GM12875 (cell line): ENCODE measurements around the gene STOX2.
"Not testable (repeated sequence)": the region's sequence is repeated elsewhere in the genome, so short reads cannot be mapped to it uniquely, and the experiment has no call there.

ENCODE experiments used
- H3K4me3 ChIP-seq: one replicate; pipeline ENCODE4 v1.5.1; 2011; ENCODE audit warnings: low read depth, low read length, control low read depth
- TF ChIP-seq, protein P1 (sequence below): IDR thresholded peaks from 2 replicates; pipeline ENCODE4 v1.5.1; 2011; ENCODE audit warnings: low read depth, mild to moderate bottlenecking, control low read depth, inconsistent platforms, low read length, moderate library complexity, borderline replicate concordance; ENCODE audit not compliant: insufficient read depth

Gene STOX2

DNA sequence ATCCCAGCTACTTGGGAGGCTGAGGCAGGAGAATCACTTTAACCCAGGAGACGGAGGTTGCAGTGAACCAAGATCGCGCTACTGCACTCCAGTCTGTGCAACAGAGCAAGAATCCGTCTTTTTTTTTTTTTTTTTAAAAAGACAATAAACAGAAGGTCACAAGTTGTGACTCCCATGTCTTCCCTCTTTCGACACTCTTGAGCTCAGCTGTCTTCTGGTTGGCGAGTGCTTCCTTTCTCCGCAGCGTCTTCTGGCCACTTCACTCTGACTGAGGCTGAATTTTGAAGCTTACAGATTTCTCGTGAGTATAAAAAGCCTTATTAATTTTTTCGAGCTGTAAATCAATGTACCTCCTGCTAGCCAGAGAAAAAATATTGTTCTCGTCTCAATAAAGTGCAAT is 124.9 kb downstream of the STOX2 start:
- TF ChIP-seq, protein P1, sequence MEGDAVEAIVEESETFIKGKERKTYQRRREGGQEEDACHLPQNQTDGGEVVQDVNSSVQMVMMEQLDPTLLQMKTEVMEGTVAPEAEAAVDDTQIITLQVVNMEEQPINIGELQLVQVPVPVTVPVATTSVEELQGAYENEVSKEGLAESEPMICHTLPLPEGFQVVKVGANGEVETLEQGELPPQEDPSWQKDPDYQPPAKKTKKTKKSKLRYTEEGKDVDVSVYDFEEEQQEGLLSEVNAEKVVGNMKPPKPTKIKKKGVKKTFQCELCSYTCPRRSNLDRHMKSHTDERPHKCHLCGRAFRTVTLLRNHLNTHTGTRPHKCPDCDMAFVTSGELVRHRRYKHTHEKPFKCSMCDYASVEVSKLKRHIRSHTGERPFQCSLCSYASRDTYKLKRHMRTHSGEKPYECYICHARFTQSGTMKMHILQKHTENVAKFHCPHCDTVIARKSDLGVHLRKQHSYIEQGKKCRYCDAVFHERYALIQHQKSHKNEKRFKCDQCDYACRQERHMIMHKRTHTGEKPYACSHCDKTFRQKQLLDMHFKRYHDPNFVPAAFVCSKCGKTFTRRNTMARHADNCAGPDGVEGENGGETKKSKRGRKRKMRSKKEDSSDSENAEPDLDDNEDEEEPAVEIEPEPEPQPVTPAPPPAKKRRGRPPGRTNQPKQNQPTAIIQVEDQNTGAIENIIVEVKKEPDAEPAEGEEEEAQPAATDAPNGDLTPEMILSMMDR: no peak
- no peak overlapping the region for H3K4me3 ChIP-seq

DNA sequence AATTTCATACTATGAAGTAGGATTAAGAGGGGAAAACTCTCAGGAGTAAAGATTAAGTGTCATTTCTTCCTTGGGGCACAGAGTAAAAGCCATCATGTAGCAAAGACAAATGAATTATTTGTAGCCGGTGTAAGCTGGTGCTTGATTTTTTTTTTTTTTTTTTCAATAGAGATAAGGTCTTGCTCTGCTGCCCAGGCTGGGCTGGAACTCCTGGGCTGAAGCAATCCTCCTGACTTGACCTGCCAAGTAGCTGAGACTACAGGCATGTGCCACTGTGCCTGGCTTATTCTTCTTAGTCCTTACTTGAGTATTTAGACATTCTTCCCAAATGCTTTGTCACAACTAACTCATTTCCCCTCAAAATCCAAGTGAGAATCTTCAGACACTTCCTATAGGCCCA is 125.7 kb downstream of the STOX2 start:
- H3K4me3 ChIP-seq: no peak overlapping the region
- TF ChIP-seq, protein P1: no peak

DNA sequence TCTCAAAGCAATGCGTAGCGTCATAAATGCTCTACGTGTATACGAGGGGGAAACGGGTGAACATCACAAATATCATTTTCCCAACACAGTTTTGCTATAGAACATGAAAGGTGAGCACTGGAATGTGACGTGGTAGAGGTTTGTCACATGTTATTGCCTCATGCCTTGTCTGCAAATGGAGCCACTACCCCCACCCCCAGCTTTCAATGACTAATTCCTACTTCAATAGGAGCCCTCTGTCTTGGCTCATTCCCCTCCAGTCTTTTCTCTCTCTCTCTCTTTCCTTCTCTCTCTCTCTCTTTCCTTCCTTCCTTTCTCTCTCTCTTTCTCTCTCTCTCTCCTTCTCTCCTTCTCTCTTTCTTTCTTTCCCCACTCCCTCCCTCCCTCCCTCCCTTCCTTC is 127.0 kb downstream of the STOX2 start:
- TF ChIP-seq, protein P1: no peak
- H3K4me3 ChIP-seq: no peak overlapping the region

DNA sequence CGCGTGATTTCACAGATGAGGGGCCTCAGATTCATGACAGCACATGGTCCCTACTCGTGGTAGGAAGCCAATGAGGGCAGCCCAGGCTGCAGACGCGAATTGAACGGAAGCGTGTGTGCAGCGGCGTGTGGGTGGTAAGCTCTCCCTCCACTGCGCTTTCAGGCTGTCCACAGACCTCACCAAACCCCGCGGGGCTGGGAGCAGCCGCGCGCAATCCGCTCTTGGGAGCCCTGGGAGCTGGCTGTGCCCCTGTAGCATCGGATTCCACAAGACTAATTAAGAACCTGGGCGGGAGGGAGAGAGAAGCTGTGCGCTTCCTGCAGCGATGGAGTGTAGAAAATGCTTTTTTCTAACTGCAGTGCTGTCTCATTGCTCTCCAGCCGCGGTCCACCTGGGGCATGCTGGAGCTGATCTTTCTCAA is 134.9 kb downstream of the STOX2 start:
- no peak overlapping the region for H3K4me3 ChIP-seq
- TF ChIP-seq, protein P1: no peak

DNA sequence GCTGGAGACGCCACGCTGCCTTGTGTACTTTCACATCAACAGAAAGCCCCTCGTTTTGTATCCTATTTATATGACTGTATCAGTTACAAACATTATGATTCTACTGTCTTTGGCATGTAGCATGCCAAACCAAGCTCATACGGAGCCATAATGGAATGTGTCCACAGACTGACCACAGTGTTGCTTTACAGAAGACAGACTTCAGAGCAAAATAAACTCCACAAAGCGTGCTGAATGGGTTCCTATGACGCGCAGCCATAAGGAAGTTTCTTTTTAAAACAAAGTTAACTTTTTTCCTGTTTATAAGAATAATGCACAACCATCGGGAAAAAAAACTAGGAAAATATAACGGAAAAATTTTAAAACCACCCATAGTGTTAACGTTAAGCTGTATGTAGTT is 136.0 kb downstream of the STOX2 start:
- TF ChIP-seq, protein P1: no peak
- no peak overlapping the region for H3K4me3 ChIP-seq

DNA sequence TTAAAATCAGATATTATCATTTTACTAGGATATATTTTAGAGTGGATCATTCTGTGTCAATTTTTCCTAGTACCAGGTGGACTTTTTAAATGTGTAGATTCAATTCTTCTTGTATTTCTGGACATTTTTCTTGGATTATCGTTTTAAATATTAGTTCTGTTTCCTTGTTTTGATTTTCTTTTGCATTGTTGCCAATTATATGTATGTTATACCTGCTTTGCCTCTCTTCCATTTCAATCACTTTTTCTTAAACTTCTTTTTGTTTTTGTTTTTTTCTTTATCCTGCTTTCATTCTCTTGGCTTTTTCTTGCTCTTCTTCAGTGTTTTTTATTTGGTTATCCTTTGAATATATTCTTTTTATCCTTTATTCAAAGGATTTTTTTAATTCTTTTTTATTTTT is 141.0 kb downstream of the STOX2 start:
- no peak overlapping the region for H3K4me3 ChIP-seq
- TF ChIP-seq, protein P1: no peak

DNA sequence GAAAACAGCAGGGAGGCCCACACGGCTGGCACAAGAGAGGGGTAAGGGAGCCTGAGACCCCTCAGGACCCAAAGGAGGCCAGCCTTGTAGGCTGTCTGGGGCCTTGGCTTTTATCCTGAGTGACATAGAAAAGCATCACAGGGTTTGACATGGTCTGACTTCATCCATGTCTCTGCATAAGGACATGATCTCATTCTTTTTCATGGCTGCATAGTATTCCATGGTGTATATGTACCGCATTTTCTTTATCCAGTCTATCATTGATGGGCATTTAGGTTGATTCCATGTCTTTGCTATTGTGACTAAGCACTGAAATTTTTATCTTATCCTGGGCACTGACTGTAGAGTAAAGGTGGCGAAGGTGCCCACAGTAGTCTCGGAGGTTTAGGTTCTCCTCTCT is 146.2 kb downstream of the STOX2 start:
- not testable (repeated sequence) for H3K4me3 ChIP-seq

DNA sequence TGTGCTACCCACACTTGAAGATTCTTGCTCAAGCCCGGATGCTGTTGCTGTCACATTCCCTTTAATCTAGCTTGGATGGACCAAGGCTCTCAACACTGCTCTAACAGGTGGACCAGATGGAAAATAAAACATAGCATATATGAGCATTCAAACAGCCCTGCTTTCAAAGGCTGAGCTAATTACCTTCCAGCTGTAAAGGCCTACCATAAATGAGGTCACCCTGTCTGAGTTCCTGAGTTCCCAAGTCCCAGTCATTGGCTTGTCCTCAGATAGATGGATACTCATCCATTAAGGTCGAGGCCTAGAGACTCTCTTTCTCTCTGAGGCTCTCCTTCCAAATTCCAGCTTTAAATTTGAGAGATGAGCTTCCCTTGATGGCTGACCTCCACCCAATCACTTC is 147.5 kb downstream of the STOX2 start:
- TF ChIP-seq, protein P1: no peak

More for the DNA sequence above, 147.5 kb downstream of the STOX2 start:
- no peak overlapping the region for H3K4me3 ChIP-seq
